ENCODE results near the gene TLN1.

TLN1 gene

DNA sequence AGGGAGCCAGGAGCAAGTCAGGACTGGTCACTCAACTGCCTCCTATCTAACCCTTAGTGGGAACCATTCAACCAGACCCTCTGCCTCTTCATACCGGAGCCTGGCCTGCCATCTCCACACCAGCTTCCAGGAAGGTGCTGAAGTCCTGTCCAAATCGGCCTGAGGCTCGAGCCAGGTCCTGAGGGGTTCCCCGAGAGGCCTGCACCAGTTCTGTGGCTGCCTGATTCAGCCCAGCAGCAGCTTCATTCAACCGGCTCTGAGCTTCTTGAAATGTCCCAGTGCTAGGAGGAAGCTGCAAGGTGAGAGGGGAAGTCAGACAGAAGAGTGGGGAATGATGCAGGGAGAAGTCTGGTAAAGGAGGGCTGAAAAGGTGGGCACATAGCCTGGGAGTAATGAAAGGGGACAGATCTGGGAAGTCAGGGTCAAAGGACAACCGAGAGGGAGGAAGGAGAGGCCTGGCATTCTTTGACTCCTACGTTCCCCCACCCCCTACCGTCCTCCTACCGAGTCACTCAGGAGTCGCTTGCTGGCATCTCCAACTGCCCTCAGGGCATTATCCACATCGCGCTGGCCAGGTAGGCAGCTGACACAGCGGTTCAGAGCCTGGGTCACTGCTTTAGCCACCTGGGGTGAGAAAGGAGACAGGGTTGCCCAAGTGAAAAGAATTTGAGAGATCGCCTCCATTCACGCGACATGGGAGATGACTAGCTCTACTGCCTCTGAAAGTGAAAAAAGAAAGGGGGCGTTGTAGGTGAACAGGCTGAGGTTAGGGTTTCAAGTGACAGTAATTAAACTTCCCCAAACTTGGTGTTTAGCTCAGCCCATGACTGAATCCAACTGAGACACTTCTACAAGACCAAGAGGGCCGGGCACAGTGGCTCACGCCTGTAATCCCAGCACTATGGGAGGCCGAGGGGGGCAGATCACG, 20.2 kb downstream of the TLN1 start:
- TF ChIP-seq, protein P1, sequence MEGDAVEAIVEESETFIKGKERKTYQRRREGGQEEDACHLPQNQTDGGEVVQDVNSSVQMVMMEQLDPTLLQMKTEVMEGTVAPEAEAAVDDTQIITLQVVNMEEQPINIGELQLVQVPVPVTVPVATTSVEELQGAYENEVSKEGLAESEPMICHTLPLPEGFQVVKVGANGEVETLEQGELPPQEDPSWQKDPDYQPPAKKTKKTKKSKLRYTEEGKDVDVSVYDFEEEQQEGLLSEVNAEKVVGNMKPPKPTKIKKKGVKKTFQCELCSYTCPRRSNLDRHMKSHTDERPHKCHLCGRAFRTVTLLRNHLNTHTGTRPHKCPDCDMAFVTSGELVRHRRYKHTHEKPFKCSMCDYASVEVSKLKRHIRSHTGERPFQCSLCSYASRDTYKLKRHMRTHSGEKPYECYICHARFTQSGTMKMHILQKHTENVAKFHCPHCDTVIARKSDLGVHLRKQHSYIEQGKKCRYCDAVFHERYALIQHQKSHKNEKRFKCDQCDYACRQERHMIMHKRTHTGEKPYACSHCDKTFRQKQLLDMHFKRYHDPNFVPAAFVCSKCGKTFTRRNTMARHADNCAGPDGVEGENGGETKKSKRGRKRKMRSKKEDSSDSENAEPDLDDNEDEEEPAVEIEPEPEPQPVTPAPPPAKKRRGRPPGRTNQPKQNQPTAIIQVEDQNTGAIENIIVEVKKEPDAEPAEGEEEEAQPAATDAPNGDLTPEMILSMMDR (IDR thresholded peaks at IDR 0.05; ENCODE audit: low read depth, low read length, missing control alignments): no peak
- no peak for DNase-seq (ENCODE audit: extremely low read depth, low read depth)

GRCh38 chr9:35710818-35711500, 21.0 kb downstream of the TLN1 start:
- no peak for DNase-seq (ENCODE audit: extremely low read depth, low read depth)
- TF ChIP-seq, protein P1 (IDR thresholded peaks at IDR 0.05; ENCODE audit: low read depth, low read length, missing control alignments): no peak
- H3K4me3 ChIP-seq (replicated peaks; ENCODE audit: low read depth, low read length): no peak overlapping the region

More for the DNA sequence above, 20.2 kb downstream of the TLN1 start:
- no peak overlapping the region for H3K4me3 ChIP-seq (replicated peaks; ENCODE audit: low read depth, low read length)

- no peak overlapping the region for H3K4me3 ChIP-seq (replicated peaks; ENCODE audit: low read depth, low read length)
- DNase-seq (ENCODE audit: extremely low read depth, low read depth): no peak
- TF ChIP-seq, protein P1 (IDR thresholded peaks at IDR 0.05; ENCODE audit: low read depth, low read length, missing control alignments): no peak
These were observed 23.8 kb downstream of the TLN1 start for GRCh38 chr9:35708146-35708545.

- no peak for DNase-seq (ENCODE audit: extremely low read depth, low read depth)
- H3K4me3 ChIP-seq (replicated peaks; ENCODE audit: low read depth, low read length): no peak overlapping the region
- TF ChIP-seq, protein P1 (IDR thresholded peaks at IDR 0.05; ENCODE audit: low read depth, low read length, missing control alignments): no peak
These were observed 25.0 kb downstream of the TLN1 start for GRCh38 chr9:35706951-35707350.

DNA sequence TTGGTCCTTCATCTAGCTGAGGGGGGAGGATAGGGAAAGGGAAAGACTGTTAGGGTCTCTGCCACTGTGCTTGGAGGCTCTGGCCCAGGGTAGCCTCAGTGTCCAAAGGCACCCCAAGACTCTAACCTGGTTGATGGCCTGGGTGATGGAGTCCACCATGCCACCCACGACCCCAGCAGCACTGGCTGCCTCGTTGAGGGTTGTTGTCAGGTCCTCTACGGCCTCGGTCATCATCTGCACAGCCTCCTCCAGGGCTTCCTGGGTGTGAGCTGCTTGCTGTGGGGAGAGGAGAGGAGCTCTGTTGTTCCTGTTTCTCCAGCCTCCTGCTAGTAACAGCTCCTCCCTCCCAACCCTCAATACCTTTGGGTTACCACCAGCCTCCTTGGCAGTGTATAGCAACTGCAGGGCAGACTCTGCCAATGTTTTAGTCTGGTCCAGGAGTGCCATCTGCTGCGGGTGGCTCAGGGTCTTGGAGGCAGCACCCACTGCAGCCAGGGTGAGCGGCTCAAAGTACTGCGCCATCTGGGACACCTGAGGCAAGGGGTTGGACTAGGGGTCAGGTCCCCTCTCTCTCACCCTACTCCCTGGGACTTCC, 26.1 kb downstream of the TLN1 start:
- no peak overlapping the region for H3K4me3 ChIP-seq (replicated peaks; ENCODE audit: low read depth, low read length)
- no peak for DNase-seq (ENCODE audit: extremely low read depth, low read depth)
- TF ChIP-seq, protein P1 (IDR thresholded peaks at IDR 0.05; ENCODE audit: low read depth, low read length, missing control alignments): no peak

GRCh38 chr9:35705372-35705771, 26.6 kb downstream of the TLN1 start:
- DNase-seq (ENCODE audit: extremely low read depth, low read depth): no peak
- TF ChIP-seq, protein P1 (IDR thresholded peaks at IDR 0.05; ENCODE audit: low read depth, low read length, missing control alignments): no peak

More at GRCh38 chr9:35705372-35705771, 26.6 kb downstream of the TLN1 start:
- H3K4me3 ChIP-seq (replicated peaks; ENCODE audit: low read depth, low read length): no peak overlapping the region
